Keratinocyte (primary cell): ENCODE data around the gene DACH1.

Experiments
- CTCF ChIP-seq, 3 experiments: IDR thresholded peaks in 1 of 3; conservative IDR thresholded peaks in 1 of 3; optimal IDR thresholded peaks in 1 of 3; 2 replicates in 2 of 3; 3 replicates in 1 of 3; pipeline versions ENCODE3 to v1.5.1; 2011; ENCODE audit warnings: low read length in 3 of 3, mild to moderate bottlenecking in 3 of 3, moderate library complexity in 2 of 3, control low read depth in 1 of 3, inconsistent platforms in 1 of 3; ENCODE audit not compliant: insufficient read depth in 2 of 3; ENCODE audit errors: extremely low read depth in 1 of 3
- EZH2 ChIP-seq: IDR thresholded peaks from one replicate; pipeline ENCODE4 v1.6.1; 2012; ENCODE audit warnings: inconsistent platforms, mild to moderate bottlenecking, low read length, moderate library complexity

DNA sequence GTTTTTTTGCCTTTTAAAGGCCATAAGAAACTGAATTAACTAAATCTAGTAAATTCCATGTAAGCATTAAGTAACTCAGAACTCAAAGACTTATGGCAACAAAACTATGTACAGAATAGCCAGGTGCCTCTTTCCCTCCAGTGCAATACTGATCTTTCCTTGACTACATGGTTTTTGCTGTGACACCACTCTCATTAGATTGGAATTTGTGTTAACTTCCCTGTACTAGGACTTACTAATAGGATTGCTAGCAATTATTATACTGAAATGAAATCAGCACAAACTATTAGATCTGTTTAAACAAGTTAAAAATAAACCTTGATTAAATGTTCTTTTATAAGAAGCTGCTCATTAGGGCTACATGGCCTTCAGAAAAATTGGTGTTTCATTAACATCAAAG lies 96.3 kb downstream of the DACH1 start:
- TF ChIP-seq CTCF (optimal IDR thresholded peaks at IDR 0.05 in 1 of 3, IDR thresholded peaks at IDR 0.05 in 1 of 3, conservative IDR thresholded peaks at IDR 0.05 in 1 of 3; ENCODE audit: extremely low read depth in 1 of 3, insufficient read depth in 2 of 3, low read length in 3 of 3) (no peak), EZH2 (no peak)
